Nucleus accumbens (tissue), 56 donors: ENCODE measurements around the gene NR3C2.
"Not testable (repeated sequence)": the region's sequence is repeated elsewhere in the genome, so short reads cannot be mapped to it uniquely, and the experiment has no call there.

Experiments used
- DNase-seq, 56 donors: peaks; one replicate each; lab custom pipeline; 2025; lab: John Stamatoyannopoulos, UW

NR3C2 gene

GRCh38 chr4:148327683-148328082 lies 114.5 kb downstream of the NR3C2 start:
- no peak for DNase-seq

GRCh38 chr4:148323316-148323715 lies 118.9 kb downstream of the NR3C2 start:
- DNase-seq = not testable (repeated sequence)

- DNase-seq = no peak
These were observed 127.2 kb downstream of the NR3C2 start for GRCh38 chr4:148315049-148315448.

- no peak for DNase-seq
These were observed 129.2 kb downstream of the NR3C2 start for GRCh38 chr4:148312956-148313490.

GRCh38 chr4:148311526-148311925 lies 130.7 kb downstream of the NR3C2 start:
- no peak for DNase-seq

GRCh38 chr4:148310756-148311155 lies 131.5 kb downstream of the NR3C2 start:
- DNase-seq = no peak

GRCh38 chr4:148305751-148306150 lies 136.5 kb downstream of the NR3C2 start:
- no peak for DNase-seq

GRCh38 chr4:148302416-148302815 lies 139.8 kb downstream of the NR3C2 start:
- no peak for DNase-seq

- no peak for DNase-seq
These were observed 141.3 kb downstream of the NR3C2 start for GRCh38 chr4:148300877-148301276.

- no peak for DNase-seq
These were observed 142.9 kb downstream of the NR3C2 start for GRCh38 chr4:148299337-148299736.

GRCh38 chr4:148296498-148296897 lies 145.7 kb downstream of the NR3C2 start:
- DNase-seq = no peak

GRCh38 chr4:148295642-148296041 lies 146.6 kb downstream of the NR3C2 start:
- DNase-seq = no peak

GRCh38 chr4:148293571-148293970 lies 148.6 kb downstream of the NR3C2 start:
- no peak for DNase-seq

GRCh38 chr4:148292686-148293085 lies 149.5 kb downstream of the NR3C2 start:
- DNase-seq = no peak

- no peak for DNase-seq
These were observed 152.5 kb downstream of the NR3C2 start for GRCh38 chr4:148289740-148290139.

- peak in 1 of 56 donors; percentile 1 for DNase-seq
These were observed 153.8 kb downstream of the NR3C2 start for GRCh38 chr4:148288448-148288847.

- DNase-seq = no peak
These were observed 155.1 kb downstream of the NR3C2 start for GRCh38 chr4:148287111-148287510.

- DNase-seq = no peak
These were observed 156.2 kb downstream of the NR3C2 start for GRCh38 chr4:148286012-148286411.

GRCh38 chr4:148283665-148284064 lies 158.5 kb downstream of the NR3C2 start:
- DNase-seq = no peak

- no peak for DNase-seq
These were observed 163.9 kb downstream of the NR3C2 start for GRCh38 chr4:148278310-148278709.

GRCh38 chr4:148275266-148275665 lies 166.9 kb downstream of the NR3C2 start:
- DNase-seq = no peak

GRCh38 chr4:148273501-148273986 lies 168.7 kb downstream of the NR3C2 start:
- DNase-seq = no peak

GRCh38 chr4:148271166-148271565 lies 171.0 kb downstream of the NR3C2 start:
- no peak for DNase-seq
